Measurements from ENCODE around the gene KCNE1. TPM values are rescaled to one million over a fixed set of nuclear protein-coding genes. Genes with fewer than 3 reads are reported as not detected.
"Not testable (repeated sequence)": the region's sequence is repeated elsewhere in the genome, so short reads cannot be mapped to it uniquely, and the experiment has no call there.

Gene KCNE1
- total RNA-seq, 1 experiment from 2014 or later: not detected

- ATAC-seq: no peak
- BruUV-seq (replicated peaks): no TSS peak
- no peaks in the 10 kb centered on the region for H3K36me3 ChIP-seq (ENCODE audit: control insufficient read depth, insufficient read depth, low read length)
These were observed 46.2 kb upstream of the KCNE1 start for GRCh38 chr21:34558166-34558565.

GRCh38 chr21:34557261-34557660 is 45.3 kb upstream of the KCNE1 start:
- no TSS peak for BruUV-seq (replicated peaks)
- Histone ChIP-seq H3K4me1 (ENCODE audit: control insufficient read depth, insufficient read depth, low read length) (no peaks in the 10 kb centered on the region), H3K4me3 (ENCODE audit: low read depth in 2 of 2, low read length in 2 of 2) (no peak overlapping the region), H3K36me3 (ENCODE audit: control insufficient read depth, insufficient read depth, low read length) (no peaks in the 10 kb centered on the region), H3K9me3 (ENCODE audit: control insufficient read depth, insufficient read depth, low read depth, low read length) (no peaks in the 10 kb centered on the region), H3K27me3 (ENCODE audit: control insufficient read depth, insufficient read depth, low read length) (no peaks in the 10 kb centered on the region), H3K27ac (ENCODE audit: low read length) (no peak overlapping the region)
- TF ChIP-seq POLR2AphosphoS5 (IDR thresholded peaks at IDR 0.05; ENCODE audit: low read depth, low read length): no peak
- no peak for TF ChIP-seq TCF7L2 (IDR thresholded peaks at IDR 0.05; ENCODE audit: low read depth, low read length)
- no peak for TF ChIP-seq SIN3A (IDR thresholded peaks at IDR 0.05; ENCODE audit: borderline replicate concordance, insufficient read depth, low read depth, low read length)
- TF ChIP-seq REST (IDR thresholded peaks at IDR 0.05; ENCODE audit: insufficient read depth in 1 of 2, low read depth in 2 of 2, low read length in 1 of 2): no peak
- TF ChIP-seq CTCF (IDR thresholded peaks at IDR 0.05): no peak
- intact Hi-C loops (cut with micrococcal nuclease; ENCODE audit: unreplicated experiment) (no loop called here), in situ Hi-C loops (cut with HindIII; ENCODE audit: low pct_unique_long_range_greater_than_20kb, low sequenced_read_pairs) (no loop called here)
- POLR2A ChIA-PET: no interaction called here
- CTCF ChIA-PET: no interaction called here
- DNase-seq (ENCODE audit: low read depth, low spot score) (no peak), ATAC-seq (no peak)

More at GRCh38 chr21:34558166-34558565, 46.2 kb upstream of the KCNE1 start:
- TF ChIP-seq TCF7L2 (IDR thresholded peaks at IDR 0.05; ENCODE audit: low read depth, low read length) (no peak), POLR2AphosphoS5 (IDR thresholded peaks at IDR 0.05; ENCODE audit: low read depth, low read length) (no peak), CTCF (IDR thresholded peaks at IDR 0.05) (no peak), REST (IDR thresholded peaks at IDR 0.05; ENCODE audit: insufficient read depth in 1 of 2, low read depth in 2 of 2, low read length in 1 of 2) (no peak), SIN3A (IDR thresholded peaks at IDR 0.05; ENCODE audit: borderline replicate concordance, insufficient read depth, low read depth, low read length) (no peak)
- in situ Hi-C loops (cut with HindIII; ENCODE audit: low pct_unique_long_range_greater_than_20kb, low sequenced_read_pairs) (no loop called here), intact Hi-C loops (cut with micrococcal nuclease; ENCODE audit: unreplicated experiment) (no loop called here)
- H3K4me3 ChIP-seq (ENCODE audit: low read depth in 2 of 2, low read length in 2 of 2): no peak overlapping the region
- no peak for DNase-seq (ENCODE audit: low read depth, low spot score)
- no peaks in the 10 kb centered on the region for H3K27me3 ChIP-seq (ENCODE audit: control insufficient read depth, insufficient read depth, low read length)
- no peaks in the 10 kb centered on the region for H3K4me1 ChIP-seq (ENCODE audit: control insufficient read depth, insufficient read depth, low read length)
- POLR2A ChIA-PET: no interaction called here
- no peak overlapping the region for H3K27ac ChIP-seq (ENCODE audit: low read length)
- CTCF ChIA-PET: no interaction called here
- H3K9me3 ChIP-seq (ENCODE audit: control insufficient read depth, insufficient read depth, low read depth, low read length): no peaks in the 10 kb centered on the region

- H3K36me3 ChIP-seq (ENCODE audit: control insufficient read depth, insufficient read depth, low read length); ATAC-seq; DNase-seq (ENCODE audit: low read depth, low spot score); H3K9me3 ChIP-seq (ENCODE audit: control insufficient read depth, insufficient read depth, low read depth, low read length); H3K27ac ChIP-seq (ENCODE audit: low read length); in situ Hi-C loops (cut with HindIII; ENCODE audit: low pct_unique_long_range_greater_than_20kb, low sequenced_read_pairs); BruUV-seq (replicated peaks); POLR2A ChIA-PET; H3K4me1 ChIP-seq (ENCODE audit: control insufficient read depth, insufficient read depth, low read length); H3K4me3 ChIP-seq (ENCODE audit: low read depth in 2 of 2, low read length in 2 of 2); intact Hi-C loops (cut with micrococcal nuclease; ENCODE audit: unreplicated experiment); H3K27me3 ChIP-seq (ENCODE audit: control insufficient read depth, insufficient read depth, low read length); CTCF ChIA-PET: not testable (repeated sequence)
These were observed 42.7 kb upstream of the KCNE1 start for GRCh38 chr21:34554670-34555069.

All from Panc1 (cell line).